ENCODE measurements around the gene SLC24A4.

GRCh38 chr14:92340071-92340470, 17.1 kb downstream of the SLC24A4 start:
- no peak for TF ChIP-seq CTCF (IDR thresholded peaks at IDR 0.05 in 2 of 3, conservative IDR thresholded peaks at IDR 0.05 in 1 of 3; ENCODE audit: borderline replicate concordance in 1 of 3, insufficient read depth in 1 of 3, low read depth in 2 of 3, low read length in 2 of 3)
- TF ChIP-seq POLR2A (IDR thresholded peaks at IDR 0.05; ENCODE audit: borderline replicate concordance, extremely low read depth, insufficient read depth, insufficient read length) = no peak
- no peak for TF ChIP-seq ELF1 (IDR thresholded peaks at IDR 0.05; ENCODE audit: borderline replicate concordance, low read depth)
- TF ChIP-seq ZNF274 (IDR thresholded peaks at IDR 0.05; ENCODE audit: low read depth, low read length) = no peak
- no peak for TF ChIP-seq REST (IDR thresholded peaks at IDR 0.05; ENCODE audit: low read depth)
- no peak for TF ChIP-seq POLR2AphosphoS5 (IDR thresholded peaks at IDR 0.05; ENCODE audit: low read depth, low read length)
- TF ChIP-seq SRF (IDR thresholded peaks at IDR 0.05; ENCODE audit: low read depth) = no peak
- TF ChIP-seq EZH2 (IDR thresholded peaks at IDR 0.05) = no peak
